Stimulated activated CD4-positive, alpha-beta T cell treated with anti-CD3 and anti-CD28 coated beads, Interleukin-1b, Interleukin-23, amount 100 ng/mL, for 1 hour (primary cell): ENCODE results near the gene HIVEP1.

Source experiments
- DNase-seq, 2 donors: peaks; one replicate each; pipeline ENCODE4 v3.0.0-alpha.2; 2020; ENCODE audit warnings: low read depth in 2 of 2

HIVEP1 gene

GRCh38 chr6:12189150-12189549 is 177.0 kb downstream of the HIVEP1 start:
- no peak for DNase-seq

GRCh38 chr6:12189661-12190060 is 177.5 kb downstream of the HIVEP1 start:
- DNase-seq = no peak

DNA sequence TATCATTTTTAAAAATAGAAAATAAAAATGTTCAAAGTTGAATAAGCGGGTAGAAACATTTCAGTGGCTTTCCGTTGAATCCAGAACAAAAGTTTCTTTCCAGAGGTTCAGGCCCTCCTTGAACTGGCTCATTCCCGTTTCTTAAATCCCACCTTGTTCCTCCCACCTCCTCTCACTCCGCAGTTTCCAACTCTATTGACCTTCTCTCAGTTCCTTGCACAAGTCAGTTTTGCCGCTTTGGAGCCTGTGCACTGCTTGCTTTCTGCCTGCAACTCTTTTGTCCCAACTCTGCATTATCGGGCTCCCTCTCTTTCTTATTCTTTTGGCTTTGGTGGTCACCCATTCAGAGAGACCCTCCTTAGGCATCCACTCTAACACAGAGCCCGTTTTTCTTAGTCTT is 178.1 kb downstream of the HIVEP1 start:
- DNase-seq = no peak

DNA sequence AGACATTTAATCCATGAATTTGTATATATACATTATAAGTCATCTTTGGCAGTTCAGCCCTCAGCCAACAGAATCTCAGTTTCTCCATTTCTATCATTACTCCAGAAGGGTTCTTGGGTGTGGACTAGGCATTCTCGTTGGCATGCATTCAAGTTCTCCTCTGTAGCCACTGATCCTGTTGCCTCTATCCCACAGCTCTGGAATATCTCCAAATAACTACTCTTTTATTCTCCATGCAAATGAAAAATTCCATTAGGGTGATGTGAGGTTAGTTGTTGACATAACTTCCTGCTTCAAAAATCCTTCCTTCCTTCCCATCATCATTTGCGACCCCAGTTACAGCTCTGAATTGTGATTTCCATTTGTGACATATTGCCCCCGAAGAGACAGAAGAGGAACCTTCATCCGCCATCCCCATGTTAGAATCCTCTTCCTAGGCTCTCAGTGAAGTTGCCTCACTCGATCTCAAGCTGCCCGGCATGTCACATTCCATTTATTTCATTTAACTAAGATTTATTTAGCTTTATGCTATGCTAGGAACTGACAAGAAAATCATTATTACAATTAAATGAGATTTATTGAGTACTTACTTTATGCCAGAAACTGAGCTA is 184.3 kb downstream of the HIVEP1 start:
- DNase-seq = no peak

DNA sequence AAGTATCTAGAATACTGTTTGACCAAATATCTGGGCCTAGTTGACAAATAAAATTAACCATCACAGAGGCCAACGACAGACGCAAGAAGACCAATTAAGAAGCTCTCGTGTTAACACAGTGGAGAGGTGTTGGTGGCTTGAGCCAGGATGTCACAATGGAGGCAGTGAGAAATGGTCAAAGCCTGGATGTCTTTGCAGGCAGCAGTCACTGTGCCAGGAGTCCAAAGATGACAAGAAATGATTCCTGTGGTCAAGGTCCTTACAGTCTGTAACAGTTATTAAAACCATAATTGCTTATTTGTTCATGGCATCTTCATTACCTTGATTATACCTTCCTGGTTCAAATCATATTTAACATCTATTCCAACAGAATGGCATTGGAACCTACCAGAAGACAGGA is 186.7 kb downstream of the HIVEP1 start:
- DNase-seq = no peak

- DNase-seq = no peak
Measured at GRCh38 chr6:12200015-12200564, 188.0 kb downstream of the HIVEP1 start.

DNA sequence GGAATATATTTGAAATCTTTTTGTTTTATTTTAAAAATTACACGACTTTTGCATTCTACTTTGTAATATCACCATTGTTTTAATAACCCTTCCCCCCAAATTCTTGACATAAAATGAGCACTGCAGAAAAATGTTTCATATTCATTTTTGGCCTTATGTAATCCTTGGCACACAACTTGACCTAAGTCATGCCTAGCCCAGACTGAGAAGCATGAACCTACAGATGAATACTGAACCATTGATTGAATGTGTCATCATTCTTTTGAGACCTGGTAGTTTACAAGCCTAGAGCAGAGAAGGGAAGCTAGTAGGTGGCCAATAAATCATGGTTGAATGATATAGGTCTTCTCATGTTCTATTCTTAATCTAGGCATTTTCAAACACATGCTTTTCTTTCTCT is 188.6 kb downstream of the HIVEP1 start:
- no peak for DNase-seq

GRCh38 chr6:12203001-12203400 is 190.9 kb downstream of the HIVEP1 start:
- no peak for DNase-seq

DNA sequence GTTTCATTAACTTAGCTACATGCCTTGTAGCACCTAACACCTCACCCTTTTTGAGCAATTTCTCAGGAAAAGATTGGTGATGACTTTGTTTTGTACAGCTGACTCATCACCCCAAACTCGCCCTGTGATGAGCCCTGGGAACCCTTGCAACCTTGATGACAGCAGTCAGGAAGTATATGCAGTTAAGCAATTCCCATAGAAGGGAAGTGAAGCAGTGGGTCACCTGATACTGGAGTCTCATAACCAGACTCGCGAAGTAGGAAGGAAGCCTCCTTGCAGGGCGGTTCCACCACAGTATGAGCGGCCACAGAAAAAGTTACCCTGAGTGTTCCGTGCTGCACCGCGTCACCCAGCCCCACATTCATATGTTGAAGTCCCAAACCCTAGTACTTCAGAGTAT is 196.1 kb downstream of the HIVEP1 start:
- no peak for DNase-seq

- no peak for DNase-seq
Measured at GRCh38 chr6:12208673-12209072, 196.6 kb downstream of the HIVEP1 start.
